HL-60/S4 treated with phorbol 12-myristate 13-acetate at 8.2 ng/mL for 4 days and 3 days (cell line): ENCODE results near the gene HSPA1L.
"Not testable (repeated sequence)": the region's sequence is repeated elsewhere in the genome, so short reads cannot be mapped to it uniquely, and the experiment has no call there.

Experiments
- in situ Hi-C: fragments of 300-500 bp; cut with MboI; formaldehyde crosslinking; loops from 2 replicates; pipeline ENCODE4 v1.15.0; 2022; ENCODE audit warnings: low sequenced_read_pairs

Gene HSPA1L

DNA sequence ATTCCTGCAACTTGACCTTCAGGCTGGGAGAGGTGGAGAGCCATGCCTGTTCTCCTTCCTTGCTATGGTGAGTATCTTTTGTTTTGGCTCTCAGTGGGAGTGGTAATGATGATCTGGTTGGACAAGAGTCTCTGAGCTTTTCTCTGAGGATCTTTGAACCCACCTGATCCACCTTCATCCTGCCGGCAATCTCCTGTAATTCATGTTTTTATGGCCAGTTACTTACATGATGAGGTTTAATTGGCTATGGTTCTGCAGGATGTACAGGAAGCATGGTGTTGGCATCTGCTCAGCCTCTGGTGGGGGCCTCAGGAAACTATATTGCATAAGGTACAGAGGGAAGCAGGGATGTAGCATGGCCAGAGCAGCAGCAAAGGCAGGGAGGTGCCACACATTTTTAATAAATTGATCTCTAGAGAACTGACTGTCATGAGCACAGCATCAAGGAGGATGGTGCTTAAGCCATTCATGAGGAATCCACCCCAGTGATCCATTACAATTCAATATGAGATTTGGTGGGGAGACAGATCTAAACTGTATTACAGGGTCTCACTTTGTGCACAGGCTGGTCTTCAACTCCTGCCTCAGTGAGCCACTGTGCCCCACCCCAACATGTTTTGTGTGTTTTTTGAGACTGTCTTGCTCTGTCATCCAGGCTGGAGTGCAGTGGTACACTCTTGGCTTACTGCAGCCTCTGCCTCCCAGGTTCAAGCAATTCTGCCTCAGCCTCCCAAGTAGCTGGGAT is 22.5 kb upstream of the HSPA1L start:
- in situ Hi-C loops = no loop called here

DNA sequence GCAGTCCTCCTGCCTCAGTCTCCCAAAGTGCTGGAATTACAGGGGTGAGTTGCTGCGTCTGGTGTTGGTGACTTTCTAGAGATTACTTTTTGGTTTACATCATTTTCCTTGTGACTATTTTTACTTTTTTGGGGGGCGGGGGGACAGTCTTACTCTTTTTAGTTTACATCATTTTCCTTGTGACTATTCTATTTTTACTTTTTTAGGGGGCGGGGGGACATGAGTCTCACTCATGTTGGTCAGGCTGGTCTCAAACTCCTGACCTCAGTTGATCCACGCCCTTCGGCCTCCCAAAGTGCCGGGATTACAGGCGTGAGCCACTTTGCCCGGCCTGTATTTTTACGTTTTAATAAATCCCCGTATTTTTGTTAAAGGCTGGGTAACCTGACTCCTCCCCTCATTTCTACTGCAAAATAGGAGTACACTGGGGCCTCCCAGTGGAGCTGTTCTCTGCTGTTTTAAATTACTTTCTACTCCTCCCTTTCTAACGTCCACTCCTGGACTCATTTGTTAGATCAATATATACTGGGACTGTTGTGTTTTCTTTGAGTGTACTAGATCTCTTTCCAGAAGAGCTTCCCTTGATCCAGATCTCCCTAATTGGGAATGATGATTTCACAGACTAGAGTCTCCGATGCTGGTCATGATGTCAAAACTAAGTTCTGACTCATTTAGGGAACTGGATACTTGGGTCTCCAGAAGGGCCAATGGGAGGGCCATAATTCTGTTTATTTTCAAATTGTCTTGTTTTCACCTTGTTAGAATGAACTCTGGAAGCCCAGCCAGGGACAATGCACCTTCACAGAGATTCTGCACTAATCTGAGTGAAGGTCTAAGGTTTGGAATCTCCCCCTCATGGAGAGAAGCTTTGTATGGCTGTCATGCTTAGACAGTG is 21.6 kb upstream of the HSPA1L start:
- in situ Hi-C loops = no loop called here

DNA sequence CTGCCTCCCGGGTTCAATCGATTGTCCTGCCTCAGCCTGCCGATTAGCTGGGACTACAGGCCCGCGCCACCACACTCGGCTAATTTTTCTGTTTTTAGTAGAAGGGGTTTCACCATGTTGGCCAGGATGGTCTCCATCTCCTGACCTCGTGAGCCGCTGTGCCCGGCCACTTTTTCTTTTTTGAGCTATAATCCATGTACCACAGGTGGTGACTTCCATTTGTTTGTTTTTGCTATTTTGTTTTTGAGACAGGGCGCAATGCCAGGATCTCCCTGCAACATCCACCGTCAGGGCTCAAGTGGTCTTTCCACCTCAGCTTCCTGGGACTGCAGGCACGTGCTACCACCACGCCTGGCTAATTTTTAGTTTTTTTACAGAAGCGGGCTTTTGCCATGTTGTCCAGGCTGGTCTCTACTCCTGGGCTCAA is 21.0 kb upstream of the HSPA1L start:
- in situ Hi-C loops = no loop called here

DNA sequence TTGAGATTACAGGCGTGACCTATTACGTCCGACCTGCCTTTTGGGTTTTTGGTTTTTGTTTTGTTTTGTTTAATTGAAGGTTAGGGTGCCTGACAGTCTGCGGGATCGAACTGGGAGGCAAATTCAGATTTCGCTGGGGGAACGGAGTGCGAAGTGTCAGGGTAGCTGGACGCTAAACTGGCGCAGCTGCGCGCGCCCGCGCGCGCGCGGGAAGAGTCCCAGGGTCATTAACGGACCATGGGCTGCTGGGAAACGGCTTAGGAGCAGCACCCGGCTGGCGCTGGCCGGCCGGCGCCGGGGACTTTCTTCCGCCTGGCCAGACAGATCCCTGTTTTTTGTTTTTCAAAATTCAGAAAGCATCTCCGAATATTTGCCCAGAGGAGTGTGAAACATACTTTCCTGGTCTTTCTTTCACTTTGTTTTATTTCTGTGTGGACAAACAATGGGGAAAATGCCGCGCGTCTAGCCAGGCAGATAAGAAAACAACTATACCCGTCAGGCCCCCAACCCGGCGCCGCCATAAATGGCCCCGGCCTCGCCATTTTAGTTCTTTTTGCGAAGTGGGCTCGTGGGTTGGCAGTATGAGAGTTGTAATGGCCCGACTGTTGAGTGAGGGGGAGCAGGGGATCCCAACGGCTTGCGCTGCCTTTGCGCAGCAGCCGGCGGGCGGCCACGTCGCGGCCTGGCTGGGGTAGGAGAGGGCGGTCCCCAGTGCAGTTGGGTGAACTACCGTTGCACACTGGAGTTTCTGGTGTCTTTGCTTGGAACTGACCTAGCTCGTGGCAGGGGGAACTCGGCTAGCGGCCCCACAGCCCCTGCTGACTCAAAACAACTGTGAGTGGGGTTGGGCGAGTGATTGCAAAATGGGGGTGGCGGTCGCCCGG is 19.5 kb upstream of the HSPA1L start:
- in situ Hi-C loops = no loop called here

DNA sequence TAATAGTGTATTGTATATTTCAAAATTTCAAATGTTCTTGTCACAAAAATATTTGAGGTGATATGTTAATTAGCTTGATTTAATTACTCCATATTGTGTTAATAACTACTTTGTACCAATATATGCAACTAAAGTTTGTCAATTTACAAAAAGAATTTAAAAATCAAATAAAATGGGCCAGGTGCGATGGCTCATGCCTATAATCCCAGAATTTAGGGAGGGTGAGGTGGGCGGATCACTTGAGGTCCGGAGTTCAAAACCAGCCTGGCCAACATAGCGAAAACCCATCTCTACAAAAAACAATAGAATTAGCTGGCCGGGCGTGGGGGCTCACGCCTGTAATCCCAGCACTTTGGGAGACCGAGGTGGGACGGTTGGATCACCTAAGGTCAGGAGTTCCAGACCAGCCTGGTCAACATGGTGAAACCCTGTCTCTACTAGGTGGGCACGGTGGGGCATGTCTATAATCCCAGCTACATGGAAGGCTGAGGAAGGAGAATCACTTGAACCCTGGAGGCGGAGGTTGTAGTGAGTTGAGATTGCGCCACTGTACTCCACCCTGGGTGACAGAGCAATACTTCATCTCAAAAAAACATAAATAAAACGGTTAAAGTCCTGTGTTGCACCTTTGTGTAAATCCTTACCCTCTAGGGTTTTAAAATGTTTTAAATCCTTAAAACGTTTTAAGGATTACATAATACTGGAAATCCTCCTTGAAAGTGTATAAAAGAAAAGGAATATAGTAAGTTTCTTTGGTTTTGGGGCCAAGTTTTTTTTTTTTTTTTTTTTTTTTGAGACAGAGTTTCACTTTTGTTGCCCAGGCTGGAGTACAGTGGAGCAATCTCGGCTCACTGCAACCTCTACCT is 16.5 kb upstream of the HSPA1L start:
- in situ Hi-C loops = no loop called here

DNA sequence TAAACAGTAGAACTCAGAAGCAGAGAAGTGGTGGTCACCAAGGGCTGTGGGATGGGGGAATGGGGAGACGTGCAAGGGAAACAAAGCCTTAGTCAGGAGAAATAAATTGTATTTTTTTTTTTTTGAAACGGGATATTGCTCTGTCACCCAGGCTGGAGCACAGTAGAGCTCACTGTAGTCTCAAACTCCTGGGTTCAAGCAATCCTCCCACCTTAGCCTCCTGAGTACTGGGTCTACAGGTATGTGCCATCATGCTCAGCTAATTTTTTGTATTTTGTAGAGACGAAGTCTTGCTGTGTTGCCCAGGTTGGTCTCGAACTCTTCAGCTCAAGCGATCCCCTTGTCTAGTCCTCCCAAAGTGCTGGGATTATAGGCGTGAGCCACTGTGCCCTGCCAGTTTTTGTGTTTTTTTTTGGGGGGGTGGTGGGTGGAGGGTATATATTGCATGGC is 15.8 kb upstream of the HSPA1L start:
- in situ Hi-C loops = no loop called here

DNA sequence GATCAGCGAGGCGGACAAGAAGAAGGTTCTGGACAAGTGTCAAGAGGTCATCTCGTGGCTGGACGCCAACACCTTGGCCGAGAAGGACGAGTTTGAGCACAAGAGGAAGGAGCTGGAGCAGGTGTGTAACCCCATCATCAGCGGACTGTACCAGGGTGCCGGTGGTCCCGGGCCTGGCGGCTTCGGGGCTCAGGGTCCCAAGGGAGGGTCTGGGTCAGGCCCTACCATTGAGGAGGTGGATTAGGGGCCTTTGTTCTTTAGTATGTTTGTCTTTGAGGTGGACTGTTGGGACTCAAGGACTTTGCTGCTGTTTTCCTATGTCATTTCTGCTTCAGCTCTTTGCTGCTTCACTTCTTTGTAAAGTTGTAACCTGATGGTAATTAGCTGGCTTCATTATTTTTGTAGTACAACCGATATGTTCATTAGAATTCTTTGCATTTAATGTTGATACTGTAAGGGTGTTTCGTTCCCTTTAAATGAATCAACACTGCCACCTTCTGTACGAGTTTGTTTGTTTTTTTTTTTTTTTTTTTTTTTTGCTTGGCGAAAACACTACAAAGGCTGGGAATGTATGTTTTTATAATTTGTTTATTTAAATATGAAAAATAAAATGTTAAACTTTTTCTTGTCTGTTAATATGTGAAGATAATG is 14.7 kb upstream of the HSPA1L start:
- in situ Hi-C loops = no loop called here

DNA sequence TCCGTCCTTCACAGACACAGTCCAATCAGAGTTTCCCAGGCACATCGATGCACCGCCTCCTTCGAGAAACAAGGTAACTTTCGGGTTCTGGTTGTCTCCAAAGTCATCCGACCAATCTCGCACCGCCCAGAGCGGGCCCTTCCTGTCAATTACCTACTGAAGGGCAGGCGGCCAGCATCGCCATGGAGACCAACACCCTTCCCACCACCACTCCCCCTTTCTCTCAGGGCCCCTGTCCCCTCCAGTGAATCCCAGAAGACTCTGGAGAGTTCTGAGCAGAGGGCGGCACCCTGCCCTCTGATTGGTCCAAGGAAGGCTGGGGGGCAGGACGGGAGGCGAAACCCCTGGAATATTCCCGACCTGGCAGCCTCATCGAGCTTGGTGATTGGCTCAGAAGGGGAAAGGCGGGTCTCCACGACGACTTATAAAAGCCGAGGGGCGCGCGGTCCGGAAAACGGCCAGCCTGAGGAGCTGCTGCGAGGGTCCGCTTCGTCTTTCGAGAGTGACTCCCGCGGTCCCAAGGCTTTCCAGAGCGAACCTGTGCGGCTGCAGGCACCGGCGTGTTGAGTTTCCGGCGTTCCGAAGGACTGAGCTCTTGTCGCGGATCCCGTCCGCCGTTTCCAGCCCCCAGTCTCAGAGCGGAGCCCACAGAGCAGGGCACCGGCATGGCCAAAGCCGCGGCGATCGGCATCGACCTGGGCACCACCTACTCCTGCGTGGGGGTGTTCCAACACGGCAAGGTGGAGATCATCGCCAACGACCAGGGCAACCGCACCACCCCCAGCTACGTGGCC is 12.4 kb upstream of the HSPA1L start, which contains the start of gene HSPA1B:
Gene HSPA1B (plus strand): TSS at position 453 of the 794 bp plus-strand sequence. CDS start 213 bp downstream, at position 666.
- in situ Hi-C loops = no loop called here

DNA sequence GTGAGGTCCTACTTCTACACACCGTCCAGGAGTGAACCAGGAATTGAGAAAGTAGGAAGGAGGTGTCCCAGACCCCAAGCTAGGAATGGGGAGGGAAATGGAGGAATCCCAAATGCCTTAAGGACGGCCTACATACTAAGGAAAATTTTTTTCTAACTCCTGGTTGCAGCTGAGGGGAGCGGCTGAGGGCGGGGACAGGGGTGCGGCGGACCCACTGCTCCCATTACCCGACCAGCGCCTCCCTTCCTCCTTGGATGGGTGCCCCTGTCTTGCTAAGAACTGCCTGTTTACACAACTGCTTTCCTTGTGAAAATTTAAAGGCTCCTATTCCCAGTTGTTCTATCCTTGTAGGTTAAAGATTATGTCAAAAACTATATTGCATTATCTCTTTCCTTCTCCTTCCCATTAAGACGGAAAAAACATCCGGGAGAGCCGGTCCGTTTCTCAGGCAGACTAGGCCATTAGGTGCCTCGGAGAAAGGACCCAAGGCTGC is 11.8 kb upstream of the HSPA1L start:
- in situ Hi-C loops = no loop called here

DNA sequence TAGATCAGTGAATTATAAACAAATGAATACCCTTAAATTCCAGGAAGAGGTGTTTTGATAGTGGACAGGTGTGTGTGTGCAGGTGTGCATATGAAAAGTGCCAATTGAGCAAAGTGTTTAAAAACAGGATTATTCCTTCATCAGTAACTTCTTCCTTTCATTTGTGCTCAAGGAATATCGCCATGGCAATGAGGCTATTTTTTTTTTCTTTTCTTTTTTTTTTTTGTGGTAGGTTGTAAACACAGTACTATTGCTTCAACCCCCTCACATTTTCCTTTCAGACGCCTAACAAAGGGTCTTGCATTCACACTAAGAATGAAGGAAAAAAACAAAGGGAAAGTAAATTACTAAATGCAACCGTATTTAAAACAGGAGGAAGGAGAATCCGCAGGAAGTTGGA is 10.5 kb upstream of the HSPA1L start:
- in situ Hi-C loops = no loop called here

DNA sequence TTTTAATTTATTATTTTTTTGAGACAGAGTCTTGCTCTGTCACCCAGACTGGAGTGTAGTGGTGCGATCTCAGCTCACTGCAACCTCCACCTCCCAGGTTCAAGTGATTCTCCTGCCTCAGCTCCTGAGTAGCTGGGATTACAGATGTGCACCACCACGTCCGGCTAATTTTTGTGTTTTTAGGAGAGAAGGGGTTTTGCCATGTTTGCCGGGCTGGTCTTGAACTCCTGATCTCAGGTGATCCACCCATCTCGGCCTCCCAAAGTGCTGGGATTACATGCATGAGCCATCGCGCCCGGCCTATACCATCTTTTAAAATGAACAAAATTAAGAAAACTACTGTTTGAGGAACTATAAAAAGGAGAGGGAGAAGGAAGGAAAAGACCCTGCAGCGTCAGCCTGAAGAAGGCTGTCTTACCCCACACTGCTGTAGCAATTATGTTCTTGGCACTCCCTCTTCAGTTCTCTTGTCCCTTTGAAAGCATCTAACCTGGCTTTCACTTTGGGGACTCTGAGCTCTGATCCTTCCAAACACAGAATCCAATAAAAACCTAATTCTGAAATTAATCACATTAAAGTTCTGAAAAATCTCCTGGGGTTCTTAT is 8.6 kb upstream of the HSPA1L start:
- in situ Hi-C loops = not testable (repeated sequence)

DNA sequence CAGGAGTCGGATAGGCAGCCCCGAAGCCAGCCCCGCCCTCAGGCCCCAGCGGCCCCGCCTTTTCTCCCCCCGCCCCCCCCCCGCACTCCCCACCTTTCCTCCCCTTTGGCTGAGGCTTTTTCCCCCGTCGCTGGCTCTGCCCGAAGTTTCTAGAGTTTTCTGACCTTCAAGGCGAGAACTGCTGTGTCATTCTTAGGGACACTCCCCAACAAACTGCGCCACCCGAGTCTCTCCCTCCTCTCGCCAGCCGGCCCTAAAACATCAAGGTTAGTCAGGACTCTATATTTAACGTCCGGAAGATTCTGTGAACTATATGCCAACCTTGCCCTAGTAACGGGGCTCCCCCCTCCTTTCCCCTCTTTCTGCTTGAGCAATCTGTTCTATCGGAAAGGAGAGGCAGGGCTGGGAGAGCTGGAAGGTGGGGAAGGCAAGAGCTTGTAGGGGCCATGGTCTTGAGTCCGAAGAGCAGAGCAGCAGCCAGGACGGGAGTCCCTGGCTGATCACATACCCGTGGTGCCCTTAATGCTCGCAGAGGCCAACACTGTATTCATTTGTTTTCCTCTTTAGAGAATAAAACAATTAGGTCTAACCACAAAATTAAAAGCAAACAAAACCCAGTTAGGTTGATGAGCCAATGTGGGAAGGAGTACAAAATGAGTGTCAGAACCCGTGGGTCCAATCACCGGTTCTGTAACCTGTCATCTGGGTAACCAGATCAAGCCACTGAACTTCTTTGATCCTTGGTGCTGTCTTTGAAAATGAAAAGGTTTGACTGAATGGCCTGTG is 7.1 kb upstream of the HSPA1L start:
- in situ Hi-C loops = no loop called here

DNA sequence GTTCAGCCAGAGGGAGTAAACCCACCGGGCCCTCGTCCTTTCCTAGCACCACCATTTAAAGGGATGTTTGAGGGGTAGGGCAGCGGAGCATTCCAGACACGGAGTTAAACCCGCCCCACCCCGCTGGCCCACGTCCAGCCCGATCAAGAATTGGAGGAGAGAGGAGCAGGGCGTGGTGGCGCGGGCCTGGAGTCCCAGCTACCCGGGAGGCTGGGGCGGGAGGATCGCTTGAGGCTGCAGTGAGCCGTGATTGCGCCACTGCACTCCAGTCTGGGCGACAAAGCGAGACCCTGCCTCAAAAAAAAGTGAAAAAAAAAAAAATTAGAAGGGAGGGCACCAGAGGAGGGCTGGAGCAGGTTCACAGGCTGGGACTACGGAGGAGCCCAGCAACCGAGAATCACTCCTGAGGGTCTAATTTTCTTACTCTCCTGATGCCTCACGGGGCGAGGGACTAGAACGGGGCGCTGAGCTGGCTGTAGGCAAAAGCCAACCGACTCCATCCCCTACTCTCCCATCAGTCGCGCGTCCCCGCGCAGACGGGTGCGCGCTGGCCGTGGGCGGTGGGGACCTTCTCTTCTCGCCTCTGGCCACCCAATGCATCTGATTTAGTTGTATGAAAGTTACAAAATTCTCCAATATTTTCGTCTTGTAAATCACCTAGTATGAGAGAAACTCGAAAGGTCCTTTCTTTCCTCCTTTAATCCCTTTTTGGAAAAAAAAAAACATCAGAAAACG is 6.4 kb upstream of the HSPA1L start:
- in situ Hi-C loops = no loop called here

DNA sequence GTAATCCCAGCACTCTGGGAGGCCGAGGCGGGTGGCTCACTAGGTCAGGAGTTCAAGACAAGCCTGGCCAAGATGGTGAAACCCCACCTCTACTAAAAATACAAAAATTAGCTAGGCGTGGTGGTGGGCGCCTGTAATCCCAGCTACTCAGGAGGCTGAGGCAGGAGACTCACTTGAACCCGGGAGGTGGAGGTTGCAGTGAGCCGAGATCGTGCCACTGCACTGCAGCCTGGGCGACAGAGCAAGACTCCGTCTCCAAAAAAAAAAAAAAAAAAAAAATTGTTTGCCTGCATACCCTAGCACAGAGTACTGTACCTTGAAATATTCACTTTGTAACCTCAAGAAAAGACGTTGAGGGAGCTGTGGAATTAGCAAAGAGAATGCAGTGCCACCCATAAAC is 5.3 kb upstream of the HSPA1L start:
- in situ Hi-C loops = not testable (repeated sequence)

DNA sequence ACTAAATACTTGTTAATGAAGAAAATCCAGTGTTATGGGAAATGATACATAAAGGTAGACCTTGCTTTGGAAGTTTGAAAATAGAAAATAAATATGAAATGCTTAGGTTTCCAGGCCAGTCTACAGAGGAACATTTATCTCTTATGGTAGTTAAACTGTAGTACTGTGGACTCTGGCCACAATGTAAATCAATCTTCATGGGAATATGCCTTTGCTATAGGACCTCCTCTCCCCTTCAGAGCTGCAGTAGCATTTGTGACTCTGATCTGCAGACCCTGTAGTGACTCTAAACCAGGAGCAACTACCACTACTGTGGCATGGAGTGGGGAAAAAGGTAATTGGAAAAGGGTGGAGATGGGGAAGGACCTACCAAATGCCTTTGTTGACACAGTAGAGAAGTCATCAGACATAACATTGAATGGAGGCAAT is 4.8 kb upstream of the HSPA1L start:
- in situ Hi-C loops = no loop called here

DNA sequence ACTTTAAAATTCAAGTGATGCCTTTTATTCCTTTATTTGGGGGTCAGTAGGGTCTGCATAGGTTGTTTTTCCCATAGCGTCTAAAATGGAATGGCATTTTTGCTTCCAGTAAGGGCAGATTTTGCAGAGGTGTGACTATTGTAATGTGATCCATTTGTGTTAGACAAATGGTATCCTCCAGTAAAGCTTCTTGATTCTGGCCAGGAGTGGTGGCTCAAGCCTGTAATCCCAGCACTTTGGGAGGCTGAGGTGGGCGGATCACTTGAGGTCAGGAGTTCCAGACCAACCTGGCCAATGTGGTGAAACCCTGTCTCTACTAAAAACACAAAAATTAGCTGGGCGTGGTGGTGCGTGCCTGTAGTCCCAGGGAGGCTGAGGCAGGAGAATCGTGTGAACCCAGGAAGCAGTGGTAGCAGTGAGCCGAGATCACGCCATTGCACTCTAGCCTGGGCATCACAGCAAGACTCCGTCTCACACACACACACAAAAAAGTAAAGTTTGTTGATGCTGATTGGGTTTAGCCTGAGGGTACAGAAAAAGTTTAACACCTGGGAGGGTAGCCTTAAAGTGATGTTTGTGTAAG is 2.9 kb upstream of the HSPA1L start:
- in situ Hi-C loops = not testable (repeated sequence)
